Measurements from ENCODE around the gene RDH13.
"Not testable (repeated sequence)": the region's sequence is repeated elsewhere in the genome, so short reads cannot be mapped to it uniquely, and the experiment has no call there.

RDH13 gene

GRCh38 chr19:55016017-55016416 lies 46.9 kb downstream of the RDH13 start:
- H3K4me3 ChIP-seq (ENCODE audit: low read depth in 1 of 2, low read length in 2 of 2) = no peak overlapping the region
- no peaks in the 10 kb centered on the region for H3K4me1 ChIP-seq (ENCODE audit: control insufficient read depth in 1 of 2, insufficient read depth in 2 of 2, low read length in 2 of 2)
- H3K27ac ChIP-seq (ENCODE audit: low read depth, low read length) = no peak overlapping the region
- no peak overlapping the region for H3K9ac ChIP-seq (ENCODE audit: low read depth in 1 of 2, low read length in 2 of 2)
- no peaks in the 10 kb centered on the region for H3K36me3 ChIP-seq (ENCODE audit: control insufficient read depth in 1 of 2, insufficient read depth in 2 of 2, low read length in 2 of 2)
- H3K27me3 ChIP-seq (ENCODE audit: control insufficient read depth in 1 of 2, insufficient read depth in 2 of 2, low read length in 2 of 2) = no peaks in the 10 kb centered on the region
- H3K9me3 ChIP-seq (ENCODE audit: control insufficient read depth in 1 of 2, low read length in 2 of 2) = no peaks in the 10 kb centered on the region

- Histone ChIP-seq H3K4me3 (ENCODE audit: low read depth in 1 of 2, low read length in 2 of 2) (no peak overlapping the region), H3K9me3 (ENCODE audit: control insufficient read depth in 1 of 2, low read length in 2 of 2) (no peaks in the 10 kb centered on the region), H3K27ac (ENCODE audit: low read depth, low read length) (no peak overlapping the region), H3K36me3 (ENCODE audit: control insufficient read depth in 1 of 2, insufficient read depth in 2 of 2, low read length in 2 of 2) (no peaks in the 10 kb centered on the region), H3K27me3 (ENCODE audit: control insufficient read depth in 1 of 2, insufficient read depth in 2 of 2, low read length in 2 of 2) (no peaks in the 10 kb centered on the region), H3K9ac (ENCODE audit: low read depth in 1 of 2, low read length in 2 of 2) (no peak overlapping the region), H3K4me1 (ENCODE audit: control insufficient read depth in 1 of 2, insufficient read depth in 2 of 2, low read length in 2 of 2) (no peaks in the 10 kb centered on the region)
Measured at GRCh38 chr19:55015126-55015525, 47.8 kb downstream of the RDH13 start.

- no peak overlapping the region for H3K9ac ChIP-seq (ENCODE audit: low read depth in 1 of 2, low read length in 2 of 2)
- no peaks in the 10 kb centered on the region for H3K9me3 ChIP-seq (ENCODE audit: control insufficient read depth in 1 of 2, low read length in 2 of 2)
- H3K27me3 ChIP-seq (ENCODE audit: control insufficient read depth in 1 of 2, insufficient read depth in 2 of 2, low read length in 2 of 2) = no peaks in the 10 kb centered on the region
- no peaks in the 10 kb centered on the region for H3K4me1 ChIP-seq (ENCODE audit: control insufficient read depth in 1 of 2, insufficient read depth in 2 of 2, low read length in 2 of 2)
- no peak overlapping the region for H3K27ac ChIP-seq (ENCODE audit: low read depth, low read length)
- H3K36me3 ChIP-seq (ENCODE audit: control insufficient read depth in 1 of 2, insufficient read depth in 2 of 2, low read length in 2 of 2) = no peaks in the 10 kb centered on the region
- H3K4me3 ChIP-seq (ENCODE audit: low read depth in 1 of 2, low read length in 2 of 2) = no peak overlapping the region
Measured at GRCh38 chr19:55014714-55015113, 48.2 kb downstream of the RDH13 start.

- no peaks in the 10 kb centered on the region for H3K27me3 ChIP-seq (ENCODE audit: control insufficient read depth in 1 of 2, insufficient read depth in 2 of 2, low read length in 2 of 2)
Measured at GRCh38 chr19:55013596-55013995, 49.4 kb downstream of the RDH13 start.

GRCh38 chr19:55012306-55012705 lies 50.6 kb downstream of the RDH13 start:
- Histone ChIP-seq H3K9me3 (ENCODE audit: control insufficient read depth in 1 of 2, low read length in 2 of 2) (no peaks in the 10 kb centered on the region), H3K27me3 (ENCODE audit: control insufficient read depth in 1 of 2, insufficient read depth in 2 of 2, low read length in 2 of 2) (no peaks in the 10 kb centered on the region), H3K4me3 (ENCODE audit: low read depth in 1 of 2, low read length in 2 of 2) (no peak overlapping the region), H3K4me1 (ENCODE audit: control insufficient read depth in 1 of 2, insufficient read depth in 2 of 2, low read length in 2 of 2) (no peaks in the 10 kb centered on the region), H3K36me3 (ENCODE audit: control insufficient read depth in 1 of 2, insufficient read depth in 2 of 2, low read length in 2 of 2) (no peaks in the 10 kb centered on the region), H3K9ac (ENCODE audit: low read depth in 1 of 2, low read length in 2 of 2) (no peak overlapping the region), H3K27ac (ENCODE audit: low read depth, low read length) (no peak overlapping the region)

More at GRCh38 chr19:55013596-55013995, 49.4 kb downstream of the RDH13 start:
- Histone ChIP-seq H3K4me3 (ENCODE audit: low read depth in 1 of 2, low read length in 2 of 2) (no peak overlapping the region), H3K9ac (ENCODE audit: low read depth in 1 of 2, low read length in 2 of 2) (no peak overlapping the region), H3K4me1 (ENCODE audit: control insufficient read depth in 1 of 2, insufficient read depth in 2 of 2, low read length in 2 of 2) (no peaks in the 10 kb centered on the region), H3K27ac (ENCODE audit: low read depth, low read length) (no peak overlapping the region), H3K9me3 (ENCODE audit: control insufficient read depth in 1 of 2, low read length in 2 of 2) (no peaks in the 10 kb centered on the region), H3K36me3 (ENCODE audit: control insufficient read depth in 1 of 2, insufficient read depth in 2 of 2, low read length in 2 of 2) (no peaks in the 10 kb centered on the region)

- not testable (repeated sequence) for H3K9ac ChIP-seq (ENCODE audit: low read depth in 1 of 2, low read length in 2 of 2); H3K27me3 ChIP-seq (ENCODE audit: control insufficient read depth in 1 of 2, insufficient read depth in 2 of 2, low read length in 2 of 2); H3K27ac ChIP-seq (ENCODE audit: low read depth, low read length); H3K36me3 ChIP-seq (ENCODE audit: control insufficient read depth in 1 of 2, insufficient read depth in 2 of 2, low read length in 2 of 2); H3K4me1 ChIP-seq (ENCODE audit: control insufficient read depth in 1 of 2, insufficient read depth in 2 of 2, low read length in 2 of 2); H3K9me3 ChIP-seq (ENCODE audit: control insufficient read depth in 1 of 2, low read length in 2 of 2); H3K4me3 ChIP-seq (ENCODE audit: low read depth in 1 of 2, low read length in 2 of 2)
Measured at GRCh38 chr19:55010561-55010960, 52.4 kb downstream of the RDH13 start.

- not testable (repeated sequence) for H3K4me1 ChIP-seq (ENCODE audit: control insufficient read depth in 1 of 2, insufficient read depth in 2 of 2, low read length in 2 of 2); H3K27me3 ChIP-seq (ENCODE audit: control insufficient read depth in 1 of 2, insufficient read depth in 2 of 2, low read length in 2 of 2); H3K9ac ChIP-seq (ENCODE audit: low read depth in 1 of 2, low read length in 2 of 2); H3K27ac ChIP-seq (ENCODE audit: low read depth, low read length); H3K36me3 ChIP-seq (ENCODE audit: control insufficient read depth in 1 of 2, insufficient read depth in 2 of 2, low read length in 2 of 2); H3K4me3 ChIP-seq (ENCODE audit: low read depth in 1 of 2, low read length in 2 of 2)
- peaks cover 9 to 12% of the 10 kb centered on the region in 2 donors for H3K9me3 ChIP-seq (ENCODE audit: control insufficient read depth in 1 of 2, low read length in 2 of 2)
Measured at GRCh38 chr19:55008781-55009180, 54.2 kb downstream of the RDH13 start.

GRCh38 chr19:55008189-55008588 lies 54.8 kb downstream of the RDH13 start:
- not testable (repeated sequence) for H3K9ac ChIP-seq (ENCODE audit: low read depth in 1 of 2, low read length in 2 of 2); H3K27ac ChIP-seq (ENCODE audit: low read depth, low read length); H3K36me3 ChIP-seq (ENCODE audit: control insufficient read depth in 1 of 2, insufficient read depth in 2 of 2, low read length in 2 of 2); H3K27me3 ChIP-seq (ENCODE audit: control insufficient read depth in 1 of 2, insufficient read depth in 2 of 2, low read length in 2 of 2); H3K4me3 ChIP-seq (ENCODE audit: low read depth in 1 of 2, low read length in 2 of 2); H3K4me1 ChIP-seq (ENCODE audit: control insufficient read depth in 1 of 2, insufficient read depth in 2 of 2, low read length in 2 of 2)
- H3K9me3 ChIP-seq (ENCODE audit: control insufficient read depth in 1 of 2, low read length in 2 of 2) = peaks cover 9 to 12% of the 10 kb centered on the region in 2 donors

GRCh38 chr19:55007537-55007936 lies 55.4 kb downstream of the RDH13 start:
- not testable (repeated sequence) for H3K36me3 ChIP-seq (ENCODE audit: control insufficient read depth in 1 of 2, insufficient read depth in 2 of 2, low read length in 2 of 2); H3K9ac ChIP-seq (ENCODE audit: low read depth in 1 of 2, low read length in 2 of 2); H3K27me3 ChIP-seq (ENCODE audit: control insufficient read depth in 1 of 2, insufficient read depth in 2 of 2, low read length in 2 of 2); H3K4me3 ChIP-seq (ENCODE audit: low read depth in 1 of 2, low read length in 2 of 2); H3K27ac ChIP-seq (ENCODE audit: low read depth, low read length); H3K4me1 ChIP-seq (ENCODE audit: control insufficient read depth in 1 of 2, insufficient read depth in 2 of 2, low read length in 2 of 2)
- H3K9me3 ChIP-seq (ENCODE audit: control insufficient read depth in 1 of 2, low read length in 2 of 2) = peaks cover 9 to 12% of the 10 kb centered on the region in 2 donors

- H3K4me3 ChIP-seq (ENCODE audit: low read depth in 1 of 2, low read length in 2 of 2) = peak overlapping the region in 1 of 2 donors; percentile 66
- not testable (repeated sequence) for H3K27me3 ChIP-seq (ENCODE audit: control insufficient read depth in 1 of 2, insufficient read depth in 2 of 2, low read length in 2 of 2); H3K4me1 ChIP-seq (ENCODE audit: control insufficient read depth in 1 of 2, insufficient read depth in 2 of 2, low read length in 2 of 2); H3K9ac ChIP-seq (ENCODE audit: low read depth in 1 of 2, low read length in 2 of 2); H3K36me3 ChIP-seq (ENCODE audit: control insufficient read depth in 1 of 2, insufficient read depth in 2 of 2, low read length in 2 of 2); H3K27ac ChIP-seq (ENCODE audit: low read depth, low read length)
- H3K9me3 ChIP-seq (ENCODE audit: control insufficient read depth in 1 of 2, low read length in 2 of 2) = peaks cover 9 to 12% of the 10 kb centered on the region in 2 donors
Measured at GRCh38 chr19:55006795-55007194, 56.2 kb downstream of the RDH13 start.
